Measurements from ENCODE around the gene RNF212. TPM values are rescaled to one million over a fixed set of nuclear protein-coding genes. Genes with fewer than 3 reads are reported as not detected.

Gene RNF212
- total and polyA plus RNA-seq, 10 of the 15 experiments (the other 5 are each of a cell fraction or from before 2014, with no cell fraction given), result not detected

DNA sequence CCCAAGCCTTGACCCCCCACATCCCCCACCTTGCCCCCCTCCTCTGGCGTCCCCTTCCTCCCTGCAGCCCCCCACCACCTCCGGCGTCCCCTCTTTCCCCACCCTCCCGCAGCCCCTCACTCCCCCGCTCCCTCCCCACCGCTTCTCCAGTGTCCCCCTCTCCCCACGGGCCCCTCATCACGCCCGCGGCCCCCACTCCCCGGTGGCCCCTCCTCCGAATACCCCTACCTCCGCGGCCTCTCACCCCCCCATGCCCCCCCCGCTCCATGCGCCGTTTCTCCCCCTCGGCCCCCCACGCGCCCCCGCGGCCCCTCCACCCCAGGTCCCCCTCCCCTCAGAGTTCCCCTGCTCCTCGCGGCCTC is 562 bp downstream of the RNF212 start:
- Histone ChIP-seq H3K27ac (ENCODE audit: control insufficient read depth, insufficient read depth) (no peak overlapping the region), H3K4me1 (ENCODE audit: control insufficient read depth, insufficient read depth, low read length) (no peaks in the 10 kb centered on the region), H2AFZ (ENCODE audit: control insufficient read depth, low read depth, low read length) (no peak overlapping the region), H3K4me3 (no peak overlapping the region), H3K4me2 (ENCODE audit: control insufficient read depth, insufficient read depth) (no peak overlapping the region), H4K20me1 (ENCODE audit: control insufficient read depth, insufficient read depth) (no peaks in the 10 kb centered on the region), H3K79me2 (ENCODE audit: control insufficient read depth, insufficient read depth, low read length) (no peaks in the 10 kb centered on the region), H3K9me3 (replicated peaks; ENCODE audit: control insufficient read depth, insufficient read depth, low read length) (no peaks in the 10 kb centered on the region), H3K36me3 (ENCODE audit: control insufficient read depth in 2 of 2, insufficient read depth in 2 of 2, low read length in 1 of 2) (no peaks in the 10 kb centered on the region), H3K27me3 (replicated peaks in 1 of 2; ENCODE audit: control insufficient read depth in 2 of 2, insufficient read depth in 2 of 2, low read length in 1 of 2) (peaks cover 2% of the 10 kb centered on the region in 2 experiments; a peak in 1 of 4 replicates), H3K9ac (ENCODE audit: control insufficient read depth, insufficient read depth, low read length) (no peak overlapping the region)
- TF ChIP-seq SRF (IDR thresholded peaks at IDR 0.05; ENCODE audit: low read depth in 2 of 2, low read length in 2 of 2) (no peak), CBX5 (IDR thresholded peaks at IDR 0.05; ENCODE audit: low read depth) (no peak), YBX1 (IDR thresholded peaks at IDR 0.05) (no peak), HDAC6 (IDR thresholded peaks at IDR 0.05; ENCODE audit: unreplicated experiment) (no peak), EGR1 (IDR thresholded peaks at IDR 0.05; ENCODE audit: borderline replicate concordance in 1 of 2, low read depth in 2 of 2, low read length in 2 of 2) (no peak), ZNF24 (IDR thresholded peaks at IDR 0.05) (no peak), NR2C2 (IDR thresholded peaks at IDR 0.05; ENCODE audit: borderline replicate concordance, control insufficient read depth, insufficient read length, low read depth) (no peak), TCF3 (IDR thresholded peaks at IDR 0.05; ENCODE audit: borderline replicate concordance, insufficient read depth, low read depth, low read length) (no peak), BHLHE40 (IDR thresholded peaks at IDR 0.05; ENCODE audit: borderline replicate concordance in 1 of 2, low read depth in 2 of 2, low read length in 1 of 2) (no peak), SUZ12 (IDR thresholded peaks at IDR 0.05; ENCODE audit: unreplicated experiment) (no peak), RBBP5 (conservative IDR thresholded peaks at IDR 0.05) (no peak), GABPA (IDR thresholded peaks at IDR 0.05; ENCODE audit: low read depth) (no peak), BACH1 (IDR thresholded peaks at IDR 0.05; ENCODE audit: borderline replicate concordance) (no peak)
- TF ChIP-seq, protein P1, sequence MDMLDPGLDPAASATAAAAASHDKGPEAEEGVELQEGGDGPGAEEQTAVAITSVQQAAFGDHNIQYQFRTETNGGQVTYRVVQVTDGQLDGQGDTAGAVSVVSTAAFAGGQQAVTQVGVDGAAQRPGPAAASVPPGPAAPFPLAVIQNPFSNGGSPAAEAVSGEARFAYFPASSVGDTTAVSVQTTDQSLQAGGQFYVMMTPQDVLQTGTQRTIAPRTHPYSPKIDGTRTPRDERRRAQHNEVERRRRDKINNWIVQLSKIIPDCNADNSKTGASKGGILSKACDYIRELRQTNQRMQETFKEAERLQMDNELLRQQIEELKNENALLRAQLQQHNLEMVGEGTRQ (IDR thresholded peaks at IDR 0.05; ENCODE audit: borderline replicate concordance, low read depth, low read length), result no peak
- FAIRE-seq, result no peak
- POLR2A ChIA-PET, result no interaction called here
- SMC1A ChIA-PET (ENCODE audit: uncharacterized antibody, unreplicated experiment), result no interaction called here
- intact Hi-C loops (cut with micrococcal nuclease; ENCODE audit: unreplicated experiment) (no loop called here), in situ Hi-C loops (cut with MboI) (no loop called here)
- CTCF ChIA-PET, result no interaction called here
- WGBS (ENCODE audit: insufficient coverage, insufficient replicate concordance, low lambda C conversion rate, missing lambda C conversion rate), result no CpG with 5 or more reads among the region's 24 CpGs
- no TSS peak for BruUV-seq (replicated peaks)
- DNase-seq (ENCODE audit: low read depth, low spot score), result no peak
- no peak for ATAC-seq
- RAD21 ChIA-PET (ENCODE audit: unreplicated experiment), result no interaction called here

Data from GM12878 (cell line).